GM12878 (cell line): ENCODE data around the gene MOGAT1. TPM values are rescaled to one million over a fixed set of nuclear protein-coding genes. Genes with fewer than 3 reads are reported as not detected.

Source experiments
- ATAC-seq: fragments of 200-7000 bp; cut with Tn5 transposase; 3 replicates; pipeline ENCODE4 v1.9.1; 2020; ENCODE audit warnings: mild to moderate bottlenecking, moderate library complexity
- BruUV-seq: library from RNA; stranded (reverse); fragments of 400-500 nt; replicated peaks from 2 replicates; lab custom pipeline; 2021; lab: Mats Ljungman, UMichigan
- CTCF ChIA-PET: fragments of 300-600 bp; sonication (Branson Sonifier 250); formaldehyde crosslinking; extraction: SDS; loops from one replicate; lab custom pipeline; 2021; ENCODE audit warnings: inconsistent platforms; lab: Yijun Ruan, JAX
- POLR2A ChIA-PET: fragments of 350-600 bp; formaldehyde crosslinking; extraction: SDS; loops from one replicate; lab custom pipeline; 2021; ENCODE audit warnings: inconsistent platforms; lab: Charles Lee
- RAD21 ChIA-PET: fragments of 300-600 bp; sonication (Branson Sonifier 250); formaldehyde crosslinking; loops from one replicate; lab custom pipeline; 2023; ENCODE audit warnings: antibody characterized with exemption; ENCODE audit not compliant: unreplicated experiment; lab: Charles Lee
- SMC1A ChIA-PET: fragments of 300-600 bp; sonication (Branson Sonifier 250); formaldehyde crosslinking; loops from one replicate; lab custom pipeline; 2023; ENCODE audit not compliant: unreplicated experiment, uncharacterized antibody; lab: Charles Lee
- DNase-seq: peaks from one replicate; pipeline ENCODE4 v3.0.0-alpha.2; 2011; ENCODE audit warnings: low read depth, low spot score
- FAIRE-seq: peaks from 3 replicates; lab custom pipeline; 2011; peaks lifted over from hg19 to GRCh38; lab: Jason Lieb, UNC
- H2AFZ ChIP-seq: 2 replicates; pipeline ENCODE4 v1.6.0; 2011; ENCODE audit warnings: low read depth, low read length, control low read depth; ENCODE audit not compliant: control insufficient read depth
- H3K27ac ChIP-seq: 2 replicates; pipeline ENCODE4 v1.5.1; 2011; ENCODE audit warnings: control low read depth; ENCODE audit not compliant: control insufficient read depth, insufficient read depth
- H3K27me3 ChIP-seq, 2 experiments: replicated peaks in 1 of 2; 2 replicates each; pipeline versions ENCODE4 v1.6.0 to v1.6.1; 2011; ENCODE audit warnings: low read length in 1 of 2; ENCODE audit not compliant: control insufficient read depth in 2 of 2, insufficient read depth in 2 of 2
- H3K36me3 ChIP-seq, 2 experiments: 2 replicates each; pipeline ENCODE4 v1.5.1; 2011; ENCODE audit warnings: low read length in 1 of 2; ENCODE audit not compliant: control insufficient read depth in 2 of 2, insufficient read depth in 2 of 2
- H3K4me1 ChIP-seq: 2 replicates; pipeline ENCODE4 v1.6.1; 2011; ENCODE audit warnings: mild to moderate bottlenecking, low read length, moderate library complexity, mixed read lengths; ENCODE audit not compliant: control insufficient read depth, insufficient read depth
- H3K4me2 ChIP-seq: 2 replicates; pipeline ENCODE4 v1.6.0; 2011; ENCODE audit warnings: control low read depth; ENCODE audit not compliant: control insufficient read depth, insufficient read depth
- H3K4me3 ChIP-seq: fragments of 200-600 bp; sonication (generic); 2 replicates; pipeline ENCODE4 v1.5.1; 2016
- H3K79me2 ChIP-seq: 2 replicates; pipeline ENCODE4 v1.6.0; 2011; ENCODE audit warnings: low read length; ENCODE audit not compliant: control insufficient read depth, insufficient read depth
- H3K9ac ChIP-seq: 2 replicates; pipeline ENCODE4 v1.8.0; 2011; ENCODE audit warnings: low read length, control low read depth, mixed read lengths; ENCODE audit not compliant: control insufficient read depth, insufficient read depth
- H3K9me3 ChIP-seq: replicated peaks from 3 replicates; pipeline ENCODE4 v1.5.1; 2011; ENCODE audit warnings: mild to moderate bottlenecking, low read length; ENCODE audit not compliant: control insufficient read depth, insufficient read depth
- H4K20me1 ChIP-seq: 2 replicates; pipeline ENCODE4 v1.6.0; 2011; ENCODE audit not compliant: control insufficient read depth, insufficient read depth
- BHLHE40 ChIP-seq, 2 experiments: fragments of 450-650 bp in 1 of 2; IDR thresholded peaks; 2 replicates each; pipeline ENCODE4 v1.6.1; 2011 to 2017; ENCODE audit warnings: low read depth in 2 of 2, borderline replicate concordance in 1 of 2, improper control_type of control experiment in 1 of 2, low read length in 1 of 2, mild to moderate bottlenecking in 1 of 2
- CHD4 ChIP-seq: fragments of 200-600 bp; sonication (generic); IDR thresholded peaks from 2 replicates; pipeline ENCODE4 v1.6.1; 2016; ENCODE audit warnings: mild to moderate bottlenecking
- MEF2B ChIP-seq: fragments of 450-650 bp; IDR thresholded peaks from 2 replicates; pipeline ENCODE4 v1.6.1; 2018; ENCODE audit warnings: mild to moderate bottlenecking, moderate library complexity; ENCODE audit not compliant: partially characterized antibody, poor library complexity, severe bottlenecking
- MTA2 ChIP-seq: fragments of 450-650 bp; IDR thresholded peaks from 2 replicates; pipeline ENCODE4 v1.6.1; 2016; ENCODE audit warnings: low read depth, mild to moderate bottlenecking, moderate library complexity
- MXI1 ChIP-seq: fragments of 150-350 bp; IDR thresholded peaks from 2 replicates; pipeline ENCODE4 v1.6.1; 2011; ENCODE audit warnings: low read depth, mild to moderate bottlenecking, inconsistent platforms, low read length, improper control_type of control experiment
- NR2C2 ChIP-seq: IDR thresholded peaks from 2 replicates; pipeline ENCODE4 v1.6.1; 2011; ENCODE audit warnings: borderline replicate concordance, low read depth; ENCODE audit not compliant: control insufficient read depth, insufficient read length
- RAD21 ChIP-seq: IDR thresholded peaks from 2 replicates; pipeline ENCODE4 v1.6.1; 2011; ENCODE audit warnings: mild to moderate bottlenecking, low read depth, low read length, moderate library complexity; ENCODE audit not compliant: insufficient read depth
- RELB ChIP-seq: fragments of 450-650 bp; IDR thresholded peaks from 2 replicates; pipeline ENCODE4 v1.6.1; 2017; ENCODE audit warnings: low read depth, mild to moderate bottlenecking, moderate library complexity
- USF2 ChIP-seq: IDR thresholded peaks from 2 replicates; pipeline ENCODE4 v1.6.1; 2011; ENCODE audit warnings: low read depth, low read length, improper control_type of control experiment, borderline replicate concordance
- WRNIP1 ChIP-seq: IDR thresholded peaks from 2 replicates; pipeline ENCODE4 v1.6.1; 2011; ENCODE audit warnings: low read depth, low read length, improper control_type of control experiment, borderline replicate concordance
- ZNF217 ChIP-seq: fragments of 450-650 bp; IDR thresholded peaks from 2 replicates; pipeline ENCODE4 v1.6.1; 2017; ENCODE audit warnings: antibody characterized with exemption, mild to moderate bottlenecking
- WGBS: methylation state at CpG from one replicate; pipeline ENCODE4 v1.1.6; 2016; ENCODE audit warnings: low lambda C conversion rate; ENCODE audit not compliant: insufficient replicate concordance, insufficient coverage; ENCODE audit errors: missing lambda C conversion rate; 5-methylcytosine and 5-hydroxymethylcytosine counted together
- in situ Hi-C: fragments of 300-500 bp; cut with MboI; formaldehyde crosslinking; loops from 9 replicates; pipeline ENCODE4 v1.14.3; 2018; ENCODE audit warnings: mixed read lengths
- intact Hi-C: fragments of 100-400 bp; cut with micrococcal nuclease; formaldehyde crosslinking; loops from one replicate; pipeline ENCODE4 v1.14.2; 2022; ENCODE audit not compliant: unreplicated experiment
- polyA plus RNA-seq, 11 experiments: library from polyadenylated mRNA; depleted of rRNA in 4 of 11; unstranded in 6 of 11; stranded (reverse) in 5 of 11; fragments of >200 nt; fragmentation: Nextera tagmentation in 4 of 11; fragmentation: Illumina TruSeq in 1 of 11; extraction: Ambion mirVana in 4 of 11; extraction: Trizol in 1 of 11; gene quantifications; 1 replicate in 1 of 11; 2 replicates in 10 of 11; pipeline versions ENCODE4 v1.2.1 to v1.2.3, GENCODE V29; 2011 to 2016; ENCODE audit warnings: inconsistent platforms in 2 of 11, missing spikeins in 2 of 11, low read depth in 1 of 11
- total RNA-seq, 4 experiments: library from RNA; depleted of rRNA in 3 of 4; stranded (reverse); fragments of >200 nt in 3 of 4; fragmentation: Illumina TruSeq in 1 of 4; extraction: Trizol in 1 of 4; gene quantifications; 2 replicates each; pipeline versions ENCODE4 v1.2.1 to v1.2.3, GENCODE V29; 2013 to 2021

The MOGAT1 gene
- total and polyA plus RNA-seq, 10 of the 15 experiments (the other 5 are each of a cell fraction or from before 2014, with no cell fraction given) = not detected

- RAD21 ChIA-PET = no interaction called here
- CTCF ChIA-PET = interaction anchor here (1.0 to 1.1 kb wide), 2 partner anchors 13 to 550 kb away, joined by 3 read pairs; no protein-coding TSS in a partner anchor
- SMC1A ChIA-PET = interaction anchor here (1.0 kb wide), 1 partner anchor 13 kb away, joined by 3 read pairs; no protein-coding TSS in a partner anchor
- Histone ChIP-seq H2AFZ (no peak overlapping the region), H4K20me1 (no peaks in the 10 kb centered on the region), H3K9me3 (no peaks in the 10 kb centered on the region), H3K79me2 (no peaks in the 10 kb centered on the region), H3K4me2 (no peak overlapping the region), H3K36me3 (peaks cover 5 to 26% of the 10 kb centered on the region in 2 experiments), H3K4me1 (no peaks in the 10 kb centered on the region), H3K9ac (no peak overlapping the region), H3K27ac (no peak overlapping the region), H3K4me3 (no peak overlapping the region), H3K27me3 (no peaks in the 10 kb centered on the region)
- POLR2A ChIA-PET = interaction anchor here (0.6 kb wide), 1 partner anchor 107 kb away, joined by 7 read pairs; no protein-coding TSS in a partner anchor
- intact Hi-C loops (no loop called here), in situ Hi-C loops (no loop called here)
- ATAC-seq (no peak), DNase-seq (no peak), FAIRE-seq (no peak)
- 52% methylated on average over 5 of the region's 5 CpGs for WGBS
- no TSS peak for BruUV-seq
- TF ChIP-seq MEF2B = peak; percentile 65
- TF ChIP-seq ZNF217 = no peak
- TF ChIP-seq CHD4 = no peak
- no peak for TF ChIP-seq WRNIP1
- no peak for TF ChIP-seq RAD21
- TF ChIP-seq MTA2 = 0 out of 2 replicates have a peak, but pooled peaks have one; percentile 44
- TF ChIP-seq USF2 = no peak
Measured at GRCh38 chr2:222627764-222628163, 43.7 kb upstream of the MOGAT1 start.

GRCh38 chr2:222635295-222635694 lies 36.2 kb upstream of the MOGAT1 start:
- no peak overlapping the region for H2AFZ ChIP-seq
- H3K36me3 ChIP-seq = peaks cover 2 to 12% of the 10 kb centered on the region in 2 experiments
- TF ChIP-seq MXI1 (no peak), RELB (no peak), BHLHE40 (IDR thresholded peaks at IDR 0.05; ENCODE audit: borderline replicate concordance in 1 of 2, low read depth in 2 of 2, low read length in 1 of 2) (no peak), NR2C2 (no peak), WRNIP1 (no peak), MEF2B (no peak)
- no peaks in the 10 kb centered on the region for H3K27me3 ChIP-seq
- H3K4me1 ChIP-seq = no peaks in the 10 kb centered on the region
- DNase-seq = no peak
- in situ Hi-C loops (no loop called here), intact Hi-C loops (no loop called here)
- H3K79me2 ChIP-seq = no peaks in the 10 kb centered on the region
- ChIA-PET CTCF (no interaction called here), POLR2A (no interaction called here), RAD21 (no interaction called here), SMC1A (no interaction called here)
- H3K27ac ChIP-seq = no peak overlapping the region
- FAIRE-seq = no peak
- ATAC-seq = no peak
- no peaks in the 10 kb centered on the region for H4K20me1 ChIP-seq
- BruUV-seq = no TSS peak
- no peak overlapping the region for H3K4me3 ChIP-seq
- H3K4me2 ChIP-seq = no peak overlapping the region
- no peak overlapping the region for H3K9ac ChIP-seq
- no peaks in the 10 kb centered on the region for H3K9me3 ChIP-seq
- 80% methylated on average over 1 of the region's 1 CpG for WGBS
